ENCODE results near the gene NUP133.

GRCh38 chr1:229485318-229485717 is 22.8 kb downstream of the NUP133 start:
- no peak for TF ChIP-seq CTCF (conservative IDR thresholded peaks at IDR 0.05)
- TF ChIP-seq ZFX (IDR thresholded peaks at IDR 0.05): no peak
